GM21447 (cell line): ENCODE data around the gene SPC25.

ENCODE experiments used
- ATAC-seq: cut with Tn5 transposase; IDR thresholded peaks from one replicate; pipeline ENCODE4 v1.9.1; 2021; ENCODE audit not compliant: unreplicated experiment

SPC25 gene

DNA sequence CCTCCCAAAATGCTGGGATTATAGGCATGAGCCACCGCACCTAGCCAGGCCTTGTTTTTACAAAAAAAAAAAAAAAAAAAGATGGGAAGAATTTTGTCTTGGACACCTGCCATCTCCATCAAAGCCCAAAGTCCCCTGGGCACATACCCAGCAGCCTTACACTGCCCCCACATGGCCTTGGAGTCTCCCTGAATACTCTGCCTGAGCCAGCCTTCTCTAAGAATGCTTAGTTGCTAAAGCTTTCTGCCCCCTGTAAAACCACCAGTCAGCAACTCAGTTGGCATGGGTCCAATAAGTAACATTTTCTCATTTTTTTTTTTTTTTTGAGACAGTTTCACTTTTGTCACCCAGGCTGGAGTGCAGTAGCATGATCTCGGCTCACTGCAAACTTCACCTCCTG is 40.6 kb downstream of the SPC25 start:
- ATAC-seq: no peak

DNA sequence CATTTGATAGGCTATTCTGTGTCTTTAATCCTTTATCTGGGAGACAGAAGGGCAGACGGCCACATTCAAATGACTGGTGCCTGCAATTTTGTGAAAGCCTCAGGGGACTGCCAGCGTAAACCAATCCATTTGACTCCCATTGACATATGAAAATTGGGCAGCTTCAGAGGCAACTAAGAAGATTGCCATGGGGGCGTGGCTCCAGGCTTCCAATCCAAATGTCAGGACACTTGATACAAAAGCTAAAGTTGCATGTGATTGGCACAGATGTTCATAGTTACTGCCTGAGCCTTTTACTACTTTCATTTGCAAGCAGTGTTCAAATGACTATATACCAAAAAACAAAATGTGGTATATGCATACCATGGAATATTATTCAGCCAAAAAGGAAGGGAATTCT is 42.0 kb downstream of the SPC25 start:
- no peak for ATAC-seq

DNA sequence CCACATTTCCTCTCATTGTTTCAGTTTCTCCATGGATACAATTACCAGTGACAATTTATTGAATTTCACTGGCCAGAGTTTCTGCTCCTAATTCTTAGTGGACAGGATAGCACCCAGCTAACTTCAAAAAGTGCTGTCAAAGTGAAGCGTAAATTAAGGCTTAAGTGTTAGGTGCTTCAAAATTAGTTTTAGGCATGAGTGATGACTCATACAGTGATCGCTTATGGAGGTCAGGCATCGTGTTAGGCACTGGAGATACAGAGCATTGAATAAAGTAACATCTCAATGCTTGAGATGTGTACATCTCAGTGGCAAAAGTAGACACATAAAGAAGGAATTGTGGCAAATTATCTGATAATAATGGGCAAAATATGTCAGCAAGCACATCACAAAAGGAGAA is 47.0 kb downstream of the SPC25 start:
- no peak for ATAC-seq

DNA sequence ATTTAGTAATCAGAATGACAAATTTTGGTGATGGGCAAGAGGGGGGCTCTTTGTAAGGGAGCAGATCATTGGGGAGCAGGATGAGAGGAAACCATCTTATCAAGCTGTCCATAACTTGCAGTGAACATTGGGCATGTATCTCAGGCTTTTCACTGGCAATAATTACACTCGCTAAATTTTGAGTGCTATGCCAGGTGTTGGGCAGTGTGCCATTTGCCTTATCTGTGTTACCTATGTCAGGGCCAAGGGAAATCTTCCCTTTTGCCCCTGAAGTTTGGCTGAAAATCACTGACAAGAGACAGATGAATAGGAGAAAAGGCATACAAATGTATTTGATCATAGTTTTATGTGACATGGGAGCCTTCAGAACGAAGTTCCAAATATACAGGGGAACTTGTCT is 48.8 kb downstream of the SPC25 start:
- no peak for ATAC-seq

DNA sequence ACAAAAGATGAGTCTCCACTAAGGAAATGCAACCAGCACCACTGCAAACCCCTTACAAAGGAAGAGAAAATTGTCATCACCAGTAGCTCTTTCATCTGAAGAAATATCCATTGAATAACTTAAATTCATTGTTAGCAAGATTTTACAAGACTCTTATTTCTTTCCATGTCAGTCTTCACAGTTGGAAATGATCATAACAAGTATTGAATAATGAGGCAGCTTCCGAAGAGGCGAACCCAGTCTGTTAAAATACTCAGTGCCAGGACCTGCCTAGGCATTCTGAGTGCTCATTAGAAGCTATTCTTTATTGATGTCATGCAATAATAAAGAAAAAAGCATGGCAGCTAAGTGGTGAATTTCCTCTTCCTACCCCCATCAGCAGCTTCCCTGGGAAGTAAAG is 54.3 kb downstream of the SPC25 start:
- no peak for ATAC-seq

DNA sequence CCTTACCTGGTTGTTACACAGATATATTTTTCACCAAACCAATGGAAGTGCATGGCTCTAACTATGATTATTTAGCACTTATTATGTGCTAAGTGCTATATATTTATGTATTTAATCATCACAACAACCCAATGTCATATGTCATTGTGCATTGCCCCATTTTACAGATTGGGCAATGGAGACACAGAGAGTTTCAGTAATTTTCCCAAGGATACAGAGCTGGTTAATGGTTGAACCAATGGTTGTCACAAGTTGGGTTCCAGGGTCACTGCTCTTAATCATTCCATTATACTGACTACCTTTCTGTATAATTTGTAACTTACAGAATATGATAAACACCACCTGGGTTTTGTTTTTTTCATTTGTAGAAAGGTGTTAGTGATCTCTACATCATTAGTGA is 58.6 kb downstream of the SPC25 start:
- ATAC-seq: no peak

DNA sequence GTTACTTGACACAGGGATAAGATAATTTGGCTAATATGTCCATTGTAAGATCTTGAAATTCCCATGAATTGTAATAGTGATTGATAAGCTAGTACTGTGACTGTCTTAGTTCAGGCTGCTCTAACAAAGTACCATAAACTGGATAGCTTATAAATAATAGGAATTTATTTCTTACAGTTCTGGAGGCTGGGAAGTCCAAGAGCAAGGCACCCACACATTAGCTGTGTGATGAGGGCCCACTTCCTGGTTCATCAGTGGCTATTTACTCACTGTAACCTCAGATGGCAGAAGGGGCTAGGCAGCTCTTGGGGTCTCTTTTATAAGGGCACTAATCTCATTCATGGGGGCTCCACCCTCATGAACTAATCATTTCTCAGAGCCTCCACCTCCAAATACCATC is 59.3 kb downstream of the SPC25 start:
- no peak for ATAC-seq

DNA sequence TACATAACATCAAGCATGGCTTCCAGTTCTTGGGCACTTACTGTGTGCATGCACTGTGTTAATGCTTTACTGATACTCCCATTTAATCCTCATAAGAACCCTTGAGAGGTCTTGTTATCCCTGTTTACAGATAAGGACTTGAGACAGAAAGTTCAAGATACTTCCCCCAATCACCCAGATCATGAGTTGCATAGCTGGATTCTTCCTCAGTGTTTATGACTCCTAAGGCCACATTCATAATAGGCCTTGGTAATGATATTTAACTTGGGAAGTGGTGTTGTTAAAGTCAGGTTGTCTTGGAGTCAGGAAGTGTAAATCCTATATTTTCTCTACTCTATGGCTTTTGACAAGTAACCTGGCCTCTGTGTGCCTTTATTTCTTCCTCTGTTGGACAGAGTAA is 65.1 kb downstream of the SPC25 start:
- no peak for ATAC-seq

DNA sequence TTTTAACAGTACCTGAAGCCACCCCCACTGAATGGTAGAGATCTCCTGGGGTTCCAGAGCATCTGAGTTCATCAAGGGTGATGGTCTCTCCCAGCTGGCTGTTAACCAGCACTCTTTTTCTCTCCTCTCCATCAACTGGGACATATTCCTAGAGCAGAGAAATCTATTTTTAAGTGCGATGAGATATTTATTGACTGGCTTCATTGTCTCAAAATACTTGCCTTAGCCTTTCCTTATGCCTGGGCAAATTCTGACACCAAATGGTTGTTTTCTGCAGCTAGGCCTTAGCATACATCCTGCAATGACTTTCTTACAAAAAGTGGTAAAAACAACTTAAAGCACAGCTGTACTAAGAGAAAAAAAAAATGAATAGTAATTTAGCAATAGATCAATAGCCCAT is 68.2 kb downstream of the SPC25 start:
- no peak for ATAC-seq

DNA sequence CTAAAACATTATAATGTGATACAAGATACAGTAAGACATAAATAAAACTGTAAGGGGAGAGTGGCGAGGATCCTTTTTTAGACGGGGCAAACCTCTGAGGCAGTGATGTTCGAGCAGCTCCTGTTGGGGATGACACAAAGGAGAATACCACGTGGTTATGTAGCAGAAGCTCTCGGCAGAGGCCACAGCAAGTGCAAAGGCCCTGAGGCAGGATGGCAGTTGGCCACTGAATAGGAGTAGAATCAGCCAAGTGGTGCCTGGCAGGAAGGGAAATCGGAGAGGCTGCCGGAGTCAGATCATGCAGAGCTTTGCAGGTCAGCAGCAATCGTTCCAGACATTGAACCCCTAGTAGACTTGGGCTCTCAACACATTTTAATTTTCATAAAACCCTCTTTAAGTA is 68.7 kb downstream of the SPC25 start:
- no peak for ATAC-seq
